HG02885 (cell line): ENCODE measurements around the gene IFT52.
"Not testable (repeated sequence)": the region's sequence is repeated elsewhere in the genome, so short reads cannot be mapped to it uniquely, and the experiment has no call there.

Experiments used
- ATAC-seq: cut with Tn5 transposase; IDR thresholded peaks from one replicate; pipeline ENCODE4 v1.9.1; 2021; ENCODE audit warnings: mild to moderate bottlenecking; ENCODE audit not compliant: unreplicated experiment, poor library complexity

The IFT52 gene

DNA sequence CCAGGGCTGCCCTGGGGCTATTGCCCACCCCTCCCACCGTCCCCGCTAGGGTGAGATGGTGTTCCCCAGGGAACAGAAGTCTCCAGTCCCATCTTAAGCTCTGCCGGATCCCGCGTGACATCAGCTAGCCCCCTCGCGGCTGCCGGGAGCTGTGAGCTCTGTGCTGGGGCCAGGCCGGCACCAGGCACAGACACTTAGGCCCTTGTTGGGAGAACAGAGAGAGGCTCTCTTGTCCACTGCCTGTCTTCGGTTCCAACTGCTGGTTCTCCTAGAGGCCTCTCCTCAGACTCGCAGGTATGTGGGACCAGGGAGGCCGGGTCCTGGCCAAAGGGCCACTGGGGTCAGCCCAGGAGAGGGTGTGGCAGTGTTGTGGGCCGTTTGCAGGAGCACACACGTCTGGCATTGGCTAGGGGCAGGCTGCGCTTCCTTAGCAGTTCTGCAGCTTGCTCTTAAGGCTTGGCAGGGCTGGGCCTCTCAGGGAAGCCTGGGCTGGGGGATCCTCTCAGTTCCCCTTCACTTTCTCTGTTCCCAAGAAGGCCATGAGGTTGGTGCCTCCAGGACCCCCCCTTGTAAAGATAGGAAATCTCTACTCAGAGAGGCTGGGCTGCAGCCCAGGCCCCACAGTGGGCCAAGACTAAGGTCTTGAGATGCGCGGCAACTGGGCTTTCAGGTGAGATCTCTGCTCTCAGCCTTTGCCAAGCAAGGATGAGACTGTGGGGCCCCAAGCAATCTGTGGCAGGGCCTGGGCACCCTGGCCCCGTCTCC is 25.6 kb upstream of the IFT52 start:
- ATAC-seq, result no peak

DNA sequence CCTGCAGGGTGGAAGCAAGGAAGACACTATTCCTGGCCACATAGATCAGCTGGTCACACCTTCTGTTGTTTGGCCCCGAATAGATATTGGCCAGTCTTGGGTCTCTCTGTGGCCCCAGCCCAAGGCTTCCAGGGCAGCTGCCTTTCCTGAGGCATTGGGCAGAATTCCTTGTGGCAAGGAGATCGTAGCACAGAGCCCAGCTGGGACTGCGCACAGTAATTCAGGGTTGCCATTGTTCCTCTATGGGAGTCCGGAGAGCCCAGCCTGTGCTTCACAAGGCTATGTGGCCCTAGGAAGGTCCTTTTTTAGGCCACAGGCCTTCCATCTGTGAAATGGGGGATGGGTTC is 25.0 kb upstream of the IFT52 start:
- ATAC-seq, result no peak

DNA sequence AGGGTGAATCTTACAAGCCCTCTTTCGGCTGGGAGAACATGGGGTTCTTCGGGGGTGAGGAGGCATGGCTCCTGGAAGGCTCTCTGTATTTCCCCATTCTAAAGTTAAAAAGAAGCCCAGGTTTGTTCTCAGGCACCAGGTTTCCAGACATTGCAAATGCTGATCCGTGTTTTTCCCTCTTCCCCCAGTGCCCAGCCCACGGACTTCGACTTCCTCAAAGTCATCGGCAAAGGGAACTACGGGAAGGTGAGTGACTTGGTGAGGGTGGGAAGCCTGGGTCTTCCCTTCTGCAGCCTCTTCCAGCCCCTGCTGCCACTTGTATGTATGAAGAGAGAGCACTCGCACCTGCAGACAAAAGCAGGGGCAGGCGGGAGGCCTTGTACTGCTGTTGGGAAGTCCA is 23.3 kb upstream of the IFT52 start:
- ATAC-seq, result no peak

DNA sequence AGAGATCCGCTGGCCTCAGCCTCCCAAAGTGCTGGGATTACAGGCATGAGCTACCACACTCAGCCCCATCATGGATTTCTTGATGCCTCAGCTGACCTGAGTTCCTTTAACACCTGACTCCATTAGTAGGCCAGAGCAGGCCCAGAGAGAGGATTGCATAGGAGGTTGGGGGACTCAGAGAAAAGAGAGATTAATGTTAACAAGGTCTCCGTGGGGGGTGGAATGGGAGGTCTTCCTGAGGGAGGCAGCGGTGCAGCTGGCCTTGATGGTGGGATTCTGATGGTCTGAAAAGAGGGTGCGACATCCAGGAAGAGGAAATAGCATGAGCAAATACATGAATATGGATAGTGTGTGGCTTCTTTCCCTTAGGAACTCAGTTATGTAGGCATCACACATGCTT is 22.0 kb upstream of the IFT52 start:
- ATAC-seq, result no peak

DNA sequence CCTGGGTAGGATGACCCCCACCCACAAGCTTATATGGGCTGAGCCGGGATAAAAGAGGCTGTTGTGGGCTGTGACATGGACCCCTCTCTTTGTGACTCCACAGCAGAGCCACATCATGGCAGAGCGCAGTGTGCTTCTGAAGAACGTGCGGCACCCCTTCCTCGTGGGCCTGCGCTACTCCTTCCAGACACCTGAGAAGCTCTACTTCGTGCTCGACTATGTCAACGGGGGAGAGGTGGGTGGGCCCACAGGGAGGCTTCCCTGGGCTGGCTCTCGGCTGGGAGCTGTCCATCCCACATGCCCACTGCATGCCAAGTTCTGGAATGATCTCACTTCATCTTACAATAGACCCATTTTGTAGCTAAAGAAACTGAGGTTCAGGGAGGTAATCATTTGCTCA is 21.5 kb upstream of the IFT52 start:
- no peak for ATAC-seq

DNA sequence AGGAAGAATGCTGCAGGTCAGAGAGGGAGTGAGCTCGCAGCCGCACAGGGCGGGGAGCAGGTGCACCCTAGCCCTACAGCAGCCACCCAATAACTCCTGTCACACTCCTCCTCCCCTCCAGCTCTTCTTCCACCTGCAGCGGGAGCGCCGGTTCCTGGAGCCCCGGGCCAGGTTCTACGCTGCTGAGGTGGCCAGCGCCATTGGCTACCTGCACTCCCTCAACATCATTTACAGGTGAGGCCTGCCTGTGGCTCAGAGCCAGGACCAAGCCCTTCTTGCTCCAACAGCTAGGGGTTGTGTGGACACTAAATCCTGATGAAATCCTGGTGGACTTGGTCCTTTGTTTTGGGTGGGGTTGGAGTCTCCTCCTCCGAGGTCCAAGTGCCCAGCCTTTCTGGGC is 20.2 kb upstream of the IFT52 start:
- no peak for ATAC-seq

DNA sequence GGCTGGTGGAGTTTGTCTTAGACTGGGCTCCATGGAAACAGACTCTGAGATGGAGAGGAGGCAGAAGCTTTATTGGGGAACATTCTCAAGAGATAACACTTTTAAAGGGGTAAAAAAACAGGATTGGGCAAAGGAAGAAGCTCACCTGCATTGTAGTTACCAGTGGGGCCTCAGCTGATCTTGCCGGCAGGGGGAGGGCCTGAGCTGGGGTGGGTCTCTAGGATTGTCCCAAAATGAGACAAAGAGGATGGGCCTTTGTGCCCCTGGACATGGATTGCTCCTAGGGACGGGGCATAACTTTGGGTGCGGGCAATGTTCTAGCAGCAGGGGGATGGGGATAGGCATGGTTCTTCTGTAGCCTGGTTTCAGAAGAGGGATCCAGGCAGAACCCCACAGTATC is 19.4 kb upstream of the IFT52 start:
- no peak for ATAC-seq

DNA sequence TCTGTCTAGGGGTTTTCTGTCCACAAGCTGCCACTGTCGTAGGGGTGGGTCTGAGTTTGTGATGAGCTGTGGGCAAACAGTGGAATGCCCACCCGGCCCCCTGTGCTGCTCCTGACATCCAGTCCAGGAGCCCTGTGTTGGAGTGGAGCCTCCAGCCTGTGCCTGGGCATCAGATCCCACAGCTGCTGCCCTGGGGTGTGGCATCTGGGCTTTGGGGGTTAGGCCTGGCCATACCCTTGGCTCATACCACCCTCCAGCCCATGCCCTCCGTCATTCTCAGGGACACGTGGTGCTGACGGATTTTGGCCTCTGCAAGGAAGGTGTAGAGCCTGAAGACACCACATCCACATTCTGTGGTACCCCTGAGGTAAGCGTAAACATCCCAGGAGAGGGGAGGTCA is 19.0 kb upstream of the IFT52 start:
- no peak for ATAC-seq

DNA sequence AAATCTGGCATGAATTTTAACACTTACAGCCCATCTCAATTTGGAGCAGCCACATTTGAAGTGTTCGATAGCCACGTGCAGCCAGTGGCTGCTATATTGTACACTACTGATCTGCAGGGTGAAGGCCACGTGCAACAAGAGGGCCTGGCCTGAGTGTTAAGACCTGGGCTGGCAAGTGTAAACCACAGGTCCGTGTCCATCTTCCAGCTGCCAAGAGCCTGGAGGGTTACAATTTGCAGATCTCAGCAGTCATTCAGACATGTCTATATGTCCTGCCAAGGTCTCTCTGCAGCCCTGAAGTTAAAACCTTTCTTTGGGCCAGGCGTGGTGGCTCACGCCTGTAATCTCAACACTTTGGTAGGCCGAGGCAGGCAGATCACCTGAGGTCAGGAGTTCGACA is 17.8 kb upstream of the IFT52 start:
- no peak for ATAC-seq

DNA sequence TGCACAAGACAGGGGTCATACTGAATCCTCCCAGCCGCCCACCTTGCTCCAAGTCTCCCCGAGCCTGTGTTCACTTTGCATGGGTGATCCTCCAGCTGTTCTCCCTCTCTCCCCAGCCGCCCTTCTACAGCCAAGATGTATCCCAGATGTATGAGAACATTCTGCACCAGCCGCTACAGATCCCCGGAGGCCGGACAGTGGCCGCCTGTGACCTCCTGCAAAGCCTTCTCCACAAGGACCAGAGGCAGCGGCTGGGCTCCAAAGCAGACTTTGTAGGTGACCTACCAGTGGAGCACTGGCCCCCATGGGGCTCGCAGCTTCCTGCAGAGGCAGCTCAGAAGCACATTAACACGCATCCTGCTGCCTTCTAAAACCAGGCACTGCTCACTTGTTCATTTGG is 14.6 kb upstream of the IFT52 start:
- ATAC-seq, result no peak

DNA sequence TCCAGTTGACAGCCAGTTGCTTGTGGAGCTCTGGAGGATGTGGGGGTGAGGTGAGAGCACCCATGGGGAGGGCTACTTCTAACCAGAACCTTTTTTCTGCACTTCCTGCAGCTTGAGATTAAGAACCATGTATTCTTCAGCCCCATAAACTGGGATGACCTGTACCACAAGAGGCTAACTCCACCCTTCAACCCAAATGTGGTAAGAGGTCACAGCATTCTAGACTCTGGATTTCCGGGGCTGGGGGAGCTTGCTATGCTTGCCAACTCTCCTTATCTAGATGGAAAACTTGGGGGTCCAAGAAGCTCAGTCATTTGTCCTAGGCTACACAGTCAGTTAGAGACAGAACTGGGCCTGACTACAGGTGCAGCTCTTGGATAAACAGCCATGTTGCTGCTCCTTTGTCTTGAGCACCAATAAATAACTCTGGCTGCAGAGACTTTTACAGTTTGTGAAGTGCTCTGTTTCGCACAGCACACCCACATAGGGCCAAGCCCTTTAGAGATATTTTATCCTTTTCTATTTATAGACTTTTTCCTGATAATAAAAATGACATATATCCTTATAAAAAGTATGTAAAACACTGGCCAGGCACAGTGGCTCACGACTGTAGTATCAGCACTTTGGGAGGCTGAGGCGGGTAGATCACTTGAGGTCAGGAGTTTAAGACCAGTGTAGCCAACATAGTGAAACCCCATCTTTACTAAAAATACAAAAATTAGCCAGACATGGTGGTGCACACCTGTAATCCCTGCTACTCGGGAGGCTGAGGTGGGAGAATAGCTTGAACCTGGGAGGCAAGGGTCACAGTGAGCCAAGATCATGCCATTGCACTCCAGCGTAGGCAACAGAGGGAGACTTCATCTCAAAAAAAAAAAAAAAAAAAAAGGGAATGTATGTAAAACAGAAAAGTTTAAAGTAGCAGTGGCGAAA is 10.6 kb upstream of the IFT52 start:
- no peak for ATAC-seq

DNA sequence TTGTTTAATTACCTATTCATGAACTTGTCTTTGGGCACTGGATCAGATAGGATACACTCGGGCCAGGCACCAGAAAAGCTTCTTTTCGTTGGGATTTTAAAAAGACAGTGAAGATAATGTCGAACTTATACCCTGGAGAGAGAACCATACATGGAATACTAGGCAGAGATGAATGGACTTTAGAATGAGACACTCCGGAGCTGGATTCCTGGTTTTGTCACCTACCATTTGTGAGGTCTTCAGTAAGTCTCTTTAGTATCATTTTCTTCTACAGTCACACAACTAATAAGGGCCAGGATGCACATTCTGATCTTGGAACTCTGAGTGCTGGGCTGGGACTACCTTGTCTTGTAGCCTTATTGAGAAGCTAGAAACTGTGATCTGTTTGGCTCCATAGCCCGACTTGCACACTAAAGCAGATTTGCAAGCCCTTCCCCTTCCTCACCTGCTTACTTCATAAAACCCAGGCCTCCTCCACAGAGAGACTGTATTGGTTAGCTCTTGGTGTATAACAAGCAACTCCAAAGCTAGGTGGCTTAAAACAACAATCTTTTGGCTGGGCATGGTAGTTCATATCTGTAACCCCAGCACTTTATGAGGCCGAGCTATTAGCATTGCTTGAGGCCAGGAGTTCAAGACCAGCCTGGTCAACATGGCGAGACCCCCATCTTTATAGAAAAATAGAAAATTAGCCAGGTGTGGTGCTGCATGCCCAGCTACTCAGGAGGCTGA is 7.4 kb upstream of the IFT52 start:
- no peak for ATAC-seq

DNA sequence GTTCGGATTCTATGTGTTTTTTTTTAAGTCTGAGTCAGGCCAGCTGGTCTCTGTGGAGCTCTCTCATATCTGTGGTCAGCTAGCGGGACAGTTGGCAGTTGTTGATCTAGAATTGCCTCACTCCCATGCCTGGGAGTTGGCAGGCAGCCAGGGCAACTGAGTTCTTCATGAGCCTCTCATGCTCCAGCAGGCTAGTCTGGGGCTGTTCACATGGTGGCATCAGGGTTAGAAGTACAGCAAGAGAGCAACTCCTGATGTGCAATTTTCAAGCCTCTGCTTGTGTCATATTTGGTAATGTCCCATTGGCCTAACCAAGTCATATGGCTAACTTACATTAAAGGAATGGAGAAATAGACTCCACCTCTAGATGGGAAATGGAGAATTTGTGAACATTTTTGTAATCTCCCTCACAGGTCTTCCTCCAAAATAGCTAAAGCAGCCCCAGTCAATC is 6.7 kb upstream of the IFT52 start:
- ATAC-seq, result no peak

DNA sequence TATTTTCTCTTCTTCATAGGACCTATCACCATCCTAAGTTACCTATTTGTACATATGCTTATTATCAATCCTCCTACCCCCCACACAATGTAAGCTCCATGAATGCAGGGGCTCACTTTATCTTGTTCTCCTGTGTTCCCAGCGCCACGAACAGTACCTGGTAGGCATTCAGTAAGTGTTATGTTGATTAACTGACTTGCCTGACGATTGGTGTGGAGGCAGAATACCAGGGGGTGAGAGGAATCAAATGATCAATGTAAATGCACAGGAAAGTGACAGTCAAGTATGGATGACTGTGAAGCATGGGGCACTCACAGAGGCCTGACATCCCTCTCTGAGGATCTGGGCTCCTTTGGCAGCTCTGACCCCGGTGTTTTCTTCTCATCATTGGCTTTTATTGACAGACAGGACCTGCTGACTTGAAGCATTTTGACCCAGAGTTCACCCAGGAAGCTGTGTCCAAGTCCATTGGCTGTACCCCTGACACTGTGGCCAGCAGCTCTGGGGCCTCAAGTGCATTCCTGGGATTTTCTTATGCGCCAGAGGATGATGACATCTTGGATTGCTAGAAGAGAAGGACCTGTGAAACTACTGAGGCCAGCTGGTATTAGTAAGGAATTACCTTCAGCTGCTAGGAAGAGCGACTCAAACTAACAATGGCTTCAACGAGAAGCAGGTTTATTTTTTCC is 6.1 kb upstream of the IFT52 start:
- no peak for ATAC-seq

DNA sequence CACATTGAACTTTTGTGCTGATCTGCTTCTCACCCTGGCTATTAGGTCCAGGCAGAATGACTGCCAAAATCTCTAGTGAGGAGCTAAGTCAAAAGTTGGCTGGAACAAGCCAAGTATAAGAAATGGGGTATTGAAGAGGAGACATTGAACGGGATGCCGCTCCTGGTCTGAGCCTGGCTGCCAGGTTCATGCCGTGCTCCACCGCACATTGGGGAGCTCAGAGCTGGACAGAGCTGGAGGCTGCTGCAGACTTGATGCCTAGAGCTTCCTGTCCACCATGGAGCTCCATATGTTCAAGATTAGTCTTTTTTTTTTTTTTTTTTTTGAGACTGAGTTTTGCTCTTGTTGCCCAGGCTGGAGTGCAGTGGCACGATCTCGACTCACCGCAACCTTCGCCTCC is 4.1 kb upstream of the IFT52 start:
- no peak for ATAC-seq

DNA sequence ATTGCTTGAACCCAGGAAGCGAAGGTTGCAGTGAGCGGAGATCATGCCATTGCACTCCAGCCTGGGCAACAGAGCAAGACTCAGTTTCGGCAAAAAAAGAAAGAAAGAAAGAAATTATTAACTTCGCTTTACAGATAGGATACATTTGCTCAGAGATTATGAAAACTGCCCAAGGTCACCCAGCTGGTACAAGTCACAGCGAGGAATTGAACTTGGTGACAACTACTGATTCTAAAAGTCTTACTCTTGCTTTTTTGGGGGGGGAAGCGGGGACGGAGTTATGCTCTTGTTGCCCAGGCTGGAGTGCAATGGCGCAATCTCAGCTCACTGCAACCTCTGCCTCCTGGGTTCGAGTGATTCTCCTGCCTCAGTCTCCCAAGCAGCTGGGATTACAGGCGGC is 2.2 kb upstream of the IFT52 start:
- not testable (repeated sequence) for ATAC-seq

DNA sequence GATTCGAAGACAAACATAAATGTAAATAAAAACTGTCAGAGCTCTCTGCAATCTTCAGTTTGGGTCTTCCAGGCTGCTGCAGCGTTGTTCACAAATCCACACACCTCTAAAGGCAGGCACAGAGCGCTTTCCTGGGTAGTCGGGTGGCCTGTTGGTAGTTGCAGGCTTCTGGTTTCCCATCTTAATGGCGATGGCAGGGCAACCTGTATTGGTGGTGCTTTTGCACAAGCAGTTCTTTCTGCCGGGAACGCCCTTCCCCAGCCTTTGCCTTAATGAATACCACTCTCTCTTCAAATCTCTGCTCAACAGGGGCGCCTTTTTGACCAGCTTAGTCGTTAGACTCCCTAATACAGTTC is 723 bp upstream of the IFT52 start:
- no peak for ATAC-seq

DNA sequence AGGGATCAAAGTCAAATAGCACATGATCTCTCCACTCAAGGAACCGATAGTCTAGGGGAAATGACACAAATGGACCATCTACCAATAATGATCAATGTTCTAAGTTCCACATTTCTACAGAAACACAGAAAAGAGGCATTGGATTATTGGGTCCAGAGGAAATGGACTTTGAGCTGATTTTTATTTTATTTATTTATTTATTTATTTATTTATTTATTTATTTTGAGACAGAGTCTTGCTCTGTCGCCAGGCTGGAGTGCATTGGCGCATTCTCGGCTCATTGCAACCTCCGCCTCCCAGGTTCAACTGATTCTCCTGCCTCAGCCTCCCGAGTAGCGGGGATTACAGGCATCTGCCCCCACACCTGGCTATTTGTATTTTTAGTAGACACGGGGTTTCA is 11.2 kb downstream of the IFT52 start:
- not testable (repeated sequence) for ATAC-seq

DNA sequence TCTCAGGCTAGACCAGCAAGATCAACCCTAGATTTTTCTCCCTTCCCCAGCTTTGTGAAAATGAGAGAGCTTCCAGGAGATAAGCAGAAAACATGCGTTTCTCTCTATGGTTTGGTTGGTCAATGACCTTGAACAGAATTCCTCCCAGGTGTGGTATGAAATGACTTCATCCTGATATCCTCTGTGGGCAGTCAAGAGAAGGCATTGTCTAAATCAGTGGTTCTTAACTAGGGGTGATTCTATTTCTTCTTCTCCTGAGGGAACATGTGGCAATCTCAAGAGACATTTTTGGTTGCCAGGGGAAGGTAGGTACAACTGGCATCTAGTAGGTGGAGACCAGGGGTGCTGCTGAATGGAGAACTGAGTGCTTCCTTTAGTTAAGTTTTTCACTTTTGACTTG is 12.4 kb downstream of the IFT52 start:
- no peak for ATAC-seq

DNA sequence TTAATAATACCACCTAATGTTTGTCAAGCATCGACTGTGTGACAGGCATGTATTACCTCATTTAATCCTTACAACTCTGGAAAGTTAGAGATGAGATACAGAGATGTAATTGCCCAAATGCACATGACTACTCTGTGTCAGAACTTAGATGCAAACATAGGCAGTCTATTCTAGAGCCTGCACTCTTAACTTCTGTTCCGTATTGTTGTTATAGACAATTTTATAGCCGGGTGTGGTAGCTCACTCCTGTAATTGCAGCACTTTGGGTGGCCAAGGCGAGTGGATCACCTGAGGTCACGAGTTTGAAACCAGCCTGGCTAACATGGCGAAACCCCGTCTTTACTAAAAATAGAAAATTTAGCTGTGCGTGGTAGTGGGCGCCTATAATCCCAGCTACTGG is 15.0 kb downstream of the IFT52 start:
- ATAC-seq, result no peak

DNA sequence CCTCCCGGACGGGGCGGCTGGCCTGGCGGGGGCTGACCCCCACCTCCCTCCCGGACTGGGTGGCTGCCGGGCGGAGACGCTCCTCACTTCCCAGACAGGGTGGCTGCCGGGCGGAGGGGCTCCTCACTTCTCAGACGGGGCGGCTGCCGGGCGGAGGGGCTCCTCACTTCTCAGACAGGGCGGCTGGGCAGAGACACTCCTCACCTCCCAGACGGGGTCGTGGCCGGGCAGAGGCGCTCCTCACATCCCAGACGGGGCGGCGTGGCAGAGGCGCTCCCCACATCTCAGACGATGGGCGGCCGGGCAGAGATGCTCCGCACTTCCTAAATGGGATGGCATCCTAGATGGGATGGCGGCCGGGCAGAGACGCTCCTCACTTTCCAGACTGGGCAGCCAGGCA is 16.5 kb downstream of the IFT52 start:
- ATAC-seq, result not testable (repeated sequence)
